WTC11 (cell line): ENCODE measurements around the gene IGFALS. TPM values are rescaled to one million over a fixed set of nuclear protein-coding genes. Genes with fewer than 3 reads are reported as not detected.

ENCODE experiments used
- ATAC-seq: fragments of 200-7000 bp; cut with Tn5 transposase; 2 replicates; pipeline ENCODE4 v1.10.0; 2021; ENCODE audit warnings: mild to moderate bottlenecking, moderate library complexity
- CTCF ChIA-PET: fragments of 300-600 bp; sonication (Branson Sonifier 250); formaldehyde crosslinking; loops from one replicate; lab custom pipeline; 2021; ENCODE audit warnings: antibody characterized with exemption; lab: Charles Lee
- POLR2A ChIA-PET: fragments of 350-600 bp; sonication (Branson Sonifier 250); formaldehyde crosslinking; loops from one replicate; lab custom pipeline; 2021; ENCODE audit warnings: antibody characterized with exemption; lab: Charles Lee
- DNase-seq: peaks from one replicate; pipeline ENCODE4 v3.0.0; 2021; ENCODE audit warnings: low spot score
- H3K27ac Mint-ChIP-seq: 2 replicates; pipeline ENCODE4 v1.8.0; 2021; ENCODE audit warnings: mixed read lengths
- H3K27me3 Mint-ChIP-seq: 2 replicates; pipeline ENCODE4 v1.8.0; 2021; ENCODE audit warnings: low read depth, mild to moderate bottlenecking, moderate library complexity, mixed read lengths
- H3K36me3 Mint-ChIP-seq: 2 replicates; pipeline ENCODE4 v1.8.0; 2021; ENCODE audit warnings: mixed read lengths
- H3K4me1 Mint-ChIP-seq: 2 replicates; pipeline ENCODE4 v1.8.0; 2022; ENCODE audit warnings: mixed read lengths
- H3K4me3 Mint-ChIP-seq: 2 replicates; pipeline ENCODE4 v1.8.0; 2021; ENCODE audit warnings: mild to moderate bottlenecking, moderate library complexity, mixed read lengths
- H3K9me3 Mint-ChIP-seq: 2 replicates; pipeline ENCODE4 v1.8.0; 2021; ENCODE audit warnings: mixed read lengths
- AFF4 ChIP-seq: sonication (generic); formaldehyde crosslinking; IDR thresholded peaks from 2 replicates; pipeline ENCODE4 v1.8.1; 2023; ENCODE audit warnings: mild to moderate bottlenecking, missing genetic modification reagents, borderline replicate concordance
- AR ChIP-seq: fragments of 250-450 bp; sonication (Bioruptor Pico); IDR thresholded peaks from 2 replicates; pipeline ENCODE4 v1.9.0; 2021; ENCODE audit warnings: mild to moderate bottlenecking
- ARID4B ChIP-seq: sonication (generic); formaldehyde crosslinking; IDR thresholded peaks from 2 replicates; pipeline ENCODE4 v1.8.0; 2023; ENCODE audit warnings: missing genetic modification reagents, mild to moderate bottlenecking, borderline replicate concordance
- ATF1 ChIP-seq: sonication (generic); formaldehyde crosslinking; IDR thresholded peaks from 2 replicates; pipeline ENCODE4 v1.8.1; 2023; ENCODE audit warnings: mild to moderate bottlenecking, moderate library complexity, missing genetic modification reagents
- CTCF ChIP-seq: fragments of 200-600 bp; IDR thresholded peaks from 2 replicates; pipeline ENCODE4 v1.8.0; 2022; ENCODE audit warnings: antibody characterized with exemption
- ERG ChIP-seq: fragments of 250-450 bp; sonication (Bioruptor Pico); IDR thresholded peaks from 2 replicates; pipeline ENCODE4 v1.8.0; 2021; ENCODE audit warnings: mild to moderate bottlenecking
- FOXJ3 ChIP-seq: sonication (generic); formaldehyde crosslinking; IDR thresholded peaks from 2 replicates; pipeline ENCODE4 v1.9.0; 2021; ENCODE audit warnings: missing genetic modification reagents, mild to moderate bottlenecking, borderline replicate concordance
- FOXP1 ChIP-seq: sonication (generic); formaldehyde crosslinking; IDR thresholded peaks from 2 replicates; pipeline ENCODE4 v1.8.0; 2022; ENCODE audit warnings: missing genetic modification reagents, mild to moderate bottlenecking, moderate library complexity, borderline replicate concordance
- GABPB1 ChIP-seq: sonication (generic); formaldehyde crosslinking; IDR thresholded peaks from 2 replicates; pipeline ENCODE4 v1.8.1; 2023; ENCODE audit warnings: mild to moderate bottlenecking, missing genetic modification reagents
- GRHL2 ChIP-seq: fragments of 250-450 bp; sonication (Bioruptor Pico); IDR thresholded peaks from 2 replicates; pipeline ENCODE4 v1.8.0; 2022; ENCODE audit warnings: mild to moderate bottlenecking, moderate library complexity; ENCODE audit not compliant: insufficient replicate concordance, severe bottlenecking
- GTF2I ChIP-seq: fragments of 250-450 bp; sonication (Bioruptor Pico); conservative IDR thresholded peaks from 2 replicates; pipeline ENCODE4 v1.4.0; 2021; ENCODE audit warnings: mild to moderate bottlenecking
- JUN ChIP-seq: sonication (generic); formaldehyde crosslinking; IDR thresholded peaks from 2 replicates; pipeline ENCODE4 v1.8.0; 2023; ENCODE audit warnings: mild to moderate bottlenecking, missing genetic modification reagents
- MAX ChIP-seq: sonication (generic); formaldehyde crosslinking; IDR thresholded peaks from 2 replicates; pipeline ENCODE4 v1.8.0; 2022; ENCODE audit warnings: mild to moderate bottlenecking, missing genetic modification reagents
- NFYB ChIP-seq: sonication (generic); formaldehyde crosslinking; conservative IDR thresholded peaks from 2 replicates; pipeline ENCODE4 v1.8.0; 2022; ENCODE audit warnings: low read depth, missing genetic modification reagents
- NR3C1 ChIP-seq: sonication (generic); formaldehyde crosslinking; conservative IDR thresholded peaks from 2 replicates; pipeline ENCODE4 v1.8.1; 2023; ENCODE audit warnings: low read depth, mild to moderate bottlenecking, missing genetic modification reagents
- USF2 ChIP-seq: sonication (generic); formaldehyde crosslinking; IDR thresholded peaks from 2 replicates; pipeline ENCODE4 v1.8.1; 2023; ENCODE audit warnings: mild to moderate bottlenecking, missing genetic modification reagents, moderate library complexity
- ZNF138 ChIP-seq: sonication (generic); formaldehyde crosslinking; conservative IDR thresholded peaks from 2 replicates; pipeline ENCODE4 v1.8.1; 2022; ENCODE audit warnings: mild to moderate bottlenecking, moderate library complexity, missing genetic modification reagents
- total RNA-seq: library from RNA; stranded (reverse); gene quantifications from 3 replicates; pipeline ENCODE4 v1.2.3, GENCODE V29; 2021

Gene IGFALS
- total RNA-seq, 1 experiment from 2014 or later: not detected

GRCh38 chr16:1820946-1821290 lies 27.4 kb upstream of the IGFALS start (continued):
- TF ChIP-seq FOXJ3 (CRISPR knock-in tag) (no peak), CTCF (no peak), JUN (CRISPR knock-in tag) (no peak), GABPB1 (CRISPR knock-in tag) (no peak), ARID4B (CRISPR knock-in tag) (no peak), FOXP1 (CRISPR knock-in tag) (no peak), GTF2I (CRISPR knock-in tag) (no peak), ERG (CRISPR knock-in tag) (no peak), GRHL2 (no peak)
- TF ChIP-seq, all 79 proteins: peak for 0

GRCh38 chr16:1820096-1820945 lies 26.8 kb upstream of the IGFALS start:
- Mint-ChIP-seq H3K27ac (no peak overlapping the region), H3K27me3 (no peaks in the 10 kb centered on the region), H3K4me3 (no peak overlapping the region), H3K36me3 (peaks cover 3% of the 10 kb centered on the region), H3K9me3 (no peaks in the 10 kb centered on the region), H3K4me1 (0 out of 2 replicates have a peak, but pooled peaks cover 4% of the 10 kb centered on the region)
- ChIA-PET CTCF (no interaction called here), POLR2A (no interaction called here)
- DNase-seq: no peak
- no peak for ATAC-seq
- TF ChIP-seq AFF4 (CRISPR knock-in tag): no peak
- no peak for TF ChIP-seq NFYB (CRISPR knock-in tag)
- no peak for TF ChIP-seq ATF1 (CRISPR knock-in tag)
- no peak for TF ChIP-seq NR3C1
- TF ChIP-seq USF2 (CRISPR knock-in tag): no peak
- no peak for TF ChIP-seq MAX (CRISPR knock-in tag)
- TF ChIP-seq ZNF138: no peak
- no peak for TF ChIP-seq AR (CRISPR knock-in tag)
- TF ChIP-seq CTCF: no peak
